ENCODE measurements around the gene AFF2. TPM values are rescaled to one million over a fixed set of nuclear protein-coding genes. Genes with fewer than 3 reads are reported as not detected.

The AFF2 gene
- total RNA-seq, 1 experiment from 2014 or later: 1.4 TPM

- DNase-seq (ENCODE audit: low read depth): peak; percentile 45
Observed at GRCh38 chrX:148535639-148536038, 35.2 kb downstream of the AFF2 start.

GRCh38 chrX:148536961-148537360 is 36.5 kb downstream of the AFF2 start:
- peak; percentile 7 for DNase-seq (ENCODE audit: low read depth)

GRCh38 chrX:148537556-148538182 is 37.3 kb downstream of the AFF2 start:
- DNase-seq (ENCODE audit: low read depth): no peak

GRCh38 chrX:148538582-148538981 is 38.2 kb downstream of the AFF2 start:
- DNase-seq (ENCODE audit: low read depth): no peak

GRCh38 chrX:148540114-148540513 is 39.7 kb downstream of the AFF2 start:
- DNase-seq (ENCODE audit: low read depth): no peak

- DNase-seq (ENCODE audit: low read depth): no peak
Observed at GRCh38 chrX:148540671-148541583, 40.5 kb downstream of the AFF2 start.

GRCh38 chrX:148541584-148541940 is 41.1 kb downstream of the AFF2 start:
- no peak for DNase-seq (ENCODE audit: low read depth)

- no peak for DNase-seq (ENCODE audit: low read depth)
Observed at GRCh38 chrX:148542481-148543255, 42.3 kb downstream of the AFF2 start.

GRCh38 chrX:148552775-148553174 is 52.4 kb downstream of the AFF2 start:
- DNase-seq (ENCODE audit: low read depth): no peak

GRCh38 chrX:148555101-148555500 is 54.7 kb downstream of the AFF2 start:
- DNase-seq (ENCODE audit: low read depth): no peak

- DNase-seq (ENCODE audit: low read depth): no peak
Observed at GRCh38 chrX:148555571-148556243, 55.3 kb downstream of the AFF2 start.

GRCh38 chrX:148556498-148556897 is 56.1 kb downstream of the AFF2 start:
- no peak for DNase-seq (ENCODE audit: low read depth)

- DNase-seq (ENCODE audit: low read depth): no peak
Observed at GRCh38 chrX:148562846-148563245, 62.4 kb downstream of the AFF2 start.

- peak; percentile 77 for DNase-seq (ENCODE audit: low read depth)
Observed at GRCh38 chrX:148567229-148567628, 66.8 kb downstream of the AFF2 start.

GRCh38 chrX:148567779-148568178 is 67.4 kb downstream of the AFF2 start:
- peak; percentile 7 for DNase-seq (ENCODE audit: low read depth)

- no peak for DNase-seq (ENCODE audit: low read depth)
Observed at GRCh38 chrX:148568763-148569162, 68.3 kb downstream of the AFF2 start.

GRCh38 chrX:148572337-148572736 is 71.9 kb downstream of the AFF2 start:
- DNase-seq (ENCODE audit: low read depth): peak; percentile 58

- DNase-seq (ENCODE audit: low read depth): no peak
Observed at GRCh38 chrX:148573119-148573518, 72.7 kb downstream of the AFF2 start.

GRCh38 chrX:148574237-148574973 is 74.0 kb downstream of the AFF2 start:
- peak; percentile 64 for DNase-seq (ENCODE audit: low read depth)

GRCh38 chrX:148576396-148576795 is 76.0 kb downstream of the AFF2 start:
- DNase-seq (ENCODE audit: low read depth): no peak

GRCh38 chrX:148577741-148578140 is 77.3 kb downstream of the AFF2 start:
- DNase-seq (ENCODE audit: low read depth): no peak

Data from HT1080 (cell line).